Mucosa of descending colon (tissue), 3 donors: ENCODE data around the gene QRSL1. TPM values are rescaled to one million over a fixed set of nuclear protein-coding genes. Genes with fewer than 3 reads are reported as not detected.
"Not testable (repeated sequence)": the region's sequence is repeated elsewhere in the genome, so short reads cannot be mapped to it uniquely, and the experiment has no call there.

Source experiments
- ATAC-seq: fragments of 200-7000 bp; cut with Tn5 transposase; one replicate; pipeline ENCODE4 v1.9.1; 2020; ENCODE audit warnings: mild to moderate bottlenecking, moderate library complexity
- DNase-seq, 3 donors: peaks; one replicate each; pipeline ENCODE4 v3.0.0-alpha.2; 2020
- H3K36me3 ChIP-seq: fragments of 200-600 bp; one replicate; pipeline ENCODE4 v1.8.0; 2021; ENCODE audit warnings: low read depth, mild to moderate bottlenecking
- H3K4me1 ChIP-seq: fragments of 200-600 bp; one replicate; pipeline ENCODE4 v1.8.0; 2021; ENCODE audit warnings: low read depth, mild to moderate bottlenecking
- H3K4me3 ChIP-seq: fragments of 200-600 bp; one replicate; pipeline ENCODE4 v1.8.0; 2021; ENCODE audit warnings: mild to moderate bottlenecking
- H3K9me3 ChIP-seq: fragments of 200-600 bp; one replicate; pipeline ENCODE4 v1.8.0; 2021; ENCODE audit warnings: mild to moderate bottlenecking
- CTCF ChIP-seq: fragments of 200-600 bp; IDR thresholded peaks from one replicate; pipeline ENCODE4 v1.8.0; 2022; ENCODE audit warnings: antibody characterized with exemption, mild to moderate bottlenecking
- intact Hi-C, 2 donors: fragments of 100-400 bp; cut with DNase I in 1 of 2; cut with micrococcal nuclease in 1 of 2; formaldehyde crosslinking; loops; one replicate each; pipeline versions ENCODE4 v1.11.0 to v1.11.1; 2022; cut with DNase I, micrococcal nuclease
- long read RNA-seq, 2 donors: library from polyadenylated mRNA; unstranded; transcript quantifications; one replicate each; pipeline ENCODE4 v2.0.0, GENCODE V29; 2019 to 2021
- total RNA-seq, 3 donors: library from RNA; stranded (reverse); fragmentation: NEBNext Ultra II Directional in 2 of 3; extraction: Animal tissue kit (Norgen Biotek cat#: 25700) in 2 of 3; gene quantifications; one replicate each; pipeline versions ENCODE4 v1.2.1 to v1.2.4, GENCODE V29; 2021 to 2023
- donor health status: DM: no; HTN: no; CAD: no; lungs with moderate emphysema.
- donor health status: DM: no; HTN: no; CAD: no.
- donor health status: DM: no; HTN: yes; CAD: no.

Gene QRSL1
- total RNA-seq = 10 to 100 TPM; 13.1 to 19.4 (median 15.2) TPM
- long read RNA-seq, donor 1, full-length matches to known transcripts = 9 of 16 reads
- long read RNA-seq, donor 1, partial matches to known transcripts = 1 of 16 reads
- long read RNA-seq, donor 1, other reads (novel, unspliced or antisense) = 6 of 16 reads
- long read RNA-seq, donor 2, full-length matches to known transcripts = 12 of 15 reads
- long read RNA-seq, donor 2, partial matches to known transcripts = 2 of 15 reads
- long read RNA-seq, donor 2, other reads (novel, unspliced or antisense) = 1 of 15 reads

- peak; percentile 98 for ATAC-seq
- TF ChIP-seq CTCF = no peak
- H3K4me3 ChIP-seq = peak within 1 kb of the TSS; percentile 89
- H3K36me3 ChIP-seq = no peaks in the 10 kb centered on the region
- peak; percentile 86 to 92 (median 87) for DNase-seq
- intact Hi-C loops = no loop called here
- H3K9me3 ChIP-seq = no peaks in the 10 kb centered on the region
- H3K4me1 ChIP-seq = peaks cover 9% of the 10 kb centered on the region
Observed at GRCh38 chr6:106629103-106629858, at the start of gene QRSL1, which contains the start of gene RTN4IP1. Gene QRSL1, plus strand, starts transcription at chr6:106629578. Its CDS starts 104 bp downstream, at chr6:106629682. Gene RTN4IP1, minus strand, starts transcription at chr6:106629498. Its CDS starts 477 bp downstream, at chr6:106629021.

- Histone ChIP-seq H3K4me1 (no peaks in the 10 kb centered on the region), H3K9me3 (no peaks in the 10 kb centered on the region), H3K4me3 (no peak overlapping the region), H3K36me3 (no peaks in the 10 kb centered on the region)
- no peak for DNase-seq
- no peak for ATAC-seq
- no peak for TF ChIP-seq CTCF
- intact Hi-C loops = no loop called here
Observed at GRCh38 chr6:106581468-106581867, 47.9 kb upstream of the QRSL1 start.

GRCh38 chr6:106586815-106587415 is 42.5 kb upstream of the QRSL1 start:
- no peak for DNase-seq
- intact Hi-C loops = no loop called here
- TF ChIP-seq CTCF = no peak

GRCh38 chr6:106588937-106589336 is 40.4 kb upstream of the QRSL1 start:
- H3K4me3 ChIP-seq, intact Hi-C loops, H3K36me3 ChIP-seq, DNase-seq, ATAC-seq, H3K9me3 ChIP-seq, H3K4me1 ChIP-seq: not testable (repeated sequence)

More at GRCh38 chr6:106586815-106587415, 42.5 kb upstream of the QRSL1 start:
- no peak overlapping the region for H3K4me3 ChIP-seq
- no peak for ATAC-seq
- H3K9me3 ChIP-seq = no peaks in the 10 kb centered on the region
- no peaks in the 10 kb centered on the region for H3K36me3 ChIP-seq
- H3K4me1 ChIP-seq = no peaks in the 10 kb centered on the region

- no peaks in the 10 kb centered on the region for H3K4me1 ChIP-seq
- intact Hi-C loops = no loop called here
- H3K9me3 ChIP-seq = no peaks in the 10 kb centered on the region
- DNase-seq = no peak
- no peak for TF ChIP-seq CTCF
- no peaks in the 10 kb centered on the region for H3K36me3 ChIP-seq
- ATAC-seq = no peak
- H3K4me3 ChIP-seq = no peak overlapping the region
Observed at GRCh38 chr6:106591111-106591825, 38.1 kb upstream of the QRSL1 start.
